IPS-18a (cell line): ENCODE measurements around the gene RBM33.

Source experiments
- H3K27ac ChIP-seq: one replicate; pipeline ENCODE4 v1.5.1; 2013; ENCODE audit warnings: low read length
- H3K27me3 ChIP-seq: one replicate; pipeline ENCODE4 v1.6.1; 2013; ENCODE audit warnings: mild to moderate bottlenecking, low read length; ENCODE audit not compliant: control insufficient read depth, insufficient read depth
- H3K36me3 ChIP-seq: one replicate; pipeline ENCODE4 v1.6.1; 2013; ENCODE audit warnings: low read depth, low read length; ENCODE audit not compliant: control insufficient read depth
- H3K4me1 ChIP-seq: one replicate; pipeline ENCODE4 v1.6.1; 2013; ENCODE audit warnings: low read depth, low read length; ENCODE audit not compliant: control insufficient read depth
- H3K4me3 ChIP-seq: one replicate; pipeline ENCODE4 v1.5.1; 2013; ENCODE audit warnings: low read length
- H3K9ac ChIP-seq: one replicate; pipeline ENCODE4 v1.6.1; 2013; ENCODE audit warnings: mild to moderate bottlenecking, low read length, moderate library complexity
- H3K9me3 ChIP-seq: one replicate; pipeline ENCODE4 v1.6.1; 2013; ENCODE audit warnings: low read depth, low read length; ENCODE audit not compliant: control insufficient read depth

Gene RBM33

GRCh38 chr7:155766966-155767916 lies 122.8 kb downstream of the RBM33 start:
- Histone ChIP-seq H3K27me3 (no peaks in the 10 kb centered on the region), H3K36me3 (peaks cover 68% of the 10 kb centered on the region), H3K4me1 (peaks cover 3% of the 10 kb centered on the region), H3K9ac (no peak overlapping the region), H3K27ac (no peak overlapping the region), H3K9me3 (no peaks in the 10 kb centered on the region), H3K4me3 (no peak overlapping the region)

GRCh38 chr7:155769701-155770100 lies 125.2 kb downstream of the RBM33 start:
- Histone ChIP-seq H3K9ac (no peak overlapping the region), H3K4me1 (no peaks in the 10 kb centered on the region), H3K27ac (no peak overlapping the region), H3K27me3 (no peaks in the 10 kb centered on the region), H3K36me3 (peaks cover 66% of the 10 kb centered on the region), H3K9me3 (no peaks in the 10 kb centered on the region), H3K4me3 (no peak overlapping the region)

- H3K27me3 ChIP-seq, result no peaks in the 10 kb centered on the region
- no peak overlapping the region for H3K27ac ChIP-seq
- H3K4me1 ChIP-seq, result no peaks in the 10 kb centered on the region
- H3K9ac ChIP-seq, result no peak overlapping the region
- no peak overlapping the region for H3K4me3 ChIP-seq
- H3K9me3 ChIP-seq, result no peaks in the 10 kb centered on the region
- peaks cover 66% of the 10 kb centered on the region for H3K36me3 ChIP-seq
Observed at GRCh38 chr7:155770241-155770640, 125.8 kb downstream of the RBM33 start.

- Histone ChIP-seq H3K27me3 (no peaks in the 10 kb centered on the region), H3K9me3 (no peaks in the 10 kb centered on the region), H3K4me3 (no peak overlapping the region), H3K36me3 (peaks cover 61% of the 10 kb centered on the region), H3K4me1 (no peaks in the 10 kb centered on the region), H3K9ac (no peak overlapping the region), H3K27ac (no peak overlapping the region)
Observed at GRCh38 chr7:155773531-155773930, 129.1 kb downstream of the RBM33 start.

- H3K27ac ChIP-seq, result no peak overlapping the region
- no peaks in the 10 kb centered on the region for H3K27me3 ChIP-seq
- H3K36me3 ChIP-seq, result peaks cover 49% of the 10 kb centered on the region
Observed at GRCh38 chr7:155774947-155775346, 130.5 kb downstream of the RBM33 start.

GRCh38 chr7:155775691-155776090 lies 131.2 kb downstream of the RBM33 start:
- Histone ChIP-seq H3K9me3 (no peaks in the 10 kb centered on the region), H3K36me3 (peaks cover 47% of the 10 kb centered on the region), H3K27me3 (no peaks in the 10 kb centered on the region), H3K9ac (no peak overlapping the region), H3K4me3 (no peak overlapping the region), H3K4me1 (no peaks in the 10 kb centered on the region), H3K27ac (no peak overlapping the region)

More at GRCh38 chr7:155774947-155775346, 130.5 kb downstream of the RBM33 start:
- no peaks in the 10 kb centered on the region for H3K4me1 ChIP-seq
- no peaks in the 10 kb centered on the region for H3K9me3 ChIP-seq
- no peak overlapping the region for H3K9ac ChIP-seq
- H3K4me3 ChIP-seq, result no peak overlapping the region

GRCh38 chr7:155776606-155777005 lies 132.1 kb downstream of the RBM33 start:
- H3K4me1 ChIP-seq, result no peaks in the 10 kb centered on the region

GRCh38 chr7:155778349-155778748 lies 133.9 kb downstream of the RBM33 start:
- H3K27me3 ChIP-seq, result no peaks in the 10 kb centered on the region
- H3K27ac ChIP-seq, result no peak overlapping the region
- H3K4me1 ChIP-seq, result peaks cover 4% of the 10 kb centered on the region
- H3K36me3 ChIP-seq, result peaks cover 39% of the 10 kb centered on the region
- no peaks in the 10 kb centered on the region for H3K9me3 ChIP-seq
- no peak overlapping the region for H3K4me3 ChIP-seq
- no peak overlapping the region for H3K9ac ChIP-seq

More at GRCh38 chr7:155776606-155777005, 132.1 kb downstream of the RBM33 start:
- H3K4me3 ChIP-seq, result no peak overlapping the region
- H3K9ac ChIP-seq, result no peak overlapping the region
- H3K36me3 ChIP-seq, result peaks cover 50% of the 10 kb centered on the region
- no peaks in the 10 kb centered on the region for H3K9me3 ChIP-seq
- H3K27ac ChIP-seq, result no peak overlapping the region
- H3K27me3 ChIP-seq, result no peaks in the 10 kb centered on the region

- Histone ChIP-seq H3K27ac (no peak overlapping the region), H3K4me3 (no peak overlapping the region), H3K36me3 (peaks cover 25% of the 10 kb centered on the region), H3K4me1 (peaks cover 4% of the 10 kb centered on the region), H3K27me3 (peaks cover 6% of the 10 kb centered on the region), H3K9me3 (no peaks in the 10 kb centered on the region), H3K9ac (no peak overlapping the region)
Observed at GRCh38 chr7:155780884-155781283, 136.4 kb downstream of the RBM33 start.

- H3K9ac ChIP-seq, result no peak overlapping the region
- H3K27me3 ChIP-seq, result peaks cover 12% of the 10 kb centered on the region
- H3K4me3 ChIP-seq, result no peak overlapping the region
- no peaks in the 10 kb centered on the region for H3K9me3 ChIP-seq
- no peak overlapping the region for H3K27ac ChIP-seq
- H3K4me1 ChIP-seq, result peaks cover 4% of the 10 kb centered on the region
- peaks cover 19% of the 10 kb centered on the region for H3K36me3 ChIP-seq
Observed at GRCh38 chr7:155781433-155781832, 137.0 kb downstream of the RBM33 start.

- H3K4me3 ChIP-seq, result no peak overlapping the region
- peaks cover 4% of the 10 kb centered on the region for H3K4me1 ChIP-seq
- H3K27me3 ChIP-seq, result peaks cover 22% of the 10 kb centered on the region
- H3K27ac ChIP-seq, result no peak overlapping the region
- H3K9ac ChIP-seq, result no peak overlapping the region
- H3K9me3 ChIP-seq, result no peaks in the 10 kb centered on the region
- peaks cover 14% of the 10 kb centered on the region for H3K36me3 ChIP-seq
Observed at GRCh38 chr7:155782466-155782865, 138.0 kb downstream of the RBM33 start.

- H3K27ac ChIP-seq, result no peak overlapping the region
- H3K36me3 ChIP-seq, result peaks cover 4% of the 10 kb centered on the region
- H3K9ac ChIP-seq, result no peak overlapping the region
- H3K27me3 ChIP-seq, result peaks cover 28% of the 10 kb centered on the region
- H3K4me3 ChIP-seq, result no peak overlapping the region
- H3K9me3 ChIP-seq, result no peaks in the 10 kb centered on the region
- H3K4me1 ChIP-seq, result peaks cover 4% of the 10 kb centered on the region
Observed at GRCh38 chr7:155785536-155785935, 141.1 kb downstream of the RBM33 start.
